Mesothelial cell of epicardium (in vitro differentiated cells): ENCODE results near the gene LRRC43. TPM values are rescaled to one million over a fixed set of nuclear protein-coding genes. Genes with fewer than 3 reads are reported as not detected.

Experiments
- DNase-seq, 2 experiments: peaks; one replicate each; pipeline ENCODE4 v3.0.0; 2021; ENCODE audit warnings: low spot score in 2 of 2; ENCODE audit not compliant: unreplicated experiment in 2 of 2
- H3K27ac Mint-ChIP-seq: 2 replicates; pipeline ENCODE4 v1.8.0; 2021; ENCODE audit warnings: mixed read lengths
- H3K27me3 Mint-ChIP-seq: 2 replicates; pipeline ENCODE4 v1.8.0; 2021; ENCODE audit warnings: low read depth, mixed read lengths
- H3K36me3 Mint-ChIP-seq: 2 replicates; pipeline ENCODE4 v1.8.0; 2021; ENCODE audit warnings: mixed read lengths
- H3K4me1 Mint-ChIP-seq: 2 replicates; pipeline ENCODE4 v1.8.0; 2021; ENCODE audit warnings: mixed read lengths
- H3K4me3 Mint-ChIP-seq: 2 replicates; pipeline ENCODE4 v1.8.0; 2021; ENCODE audit warnings: mild to moderate bottlenecking, moderate library complexity, mixed read lengths
- H3K9me3 Mint-ChIP-seq: 2 replicates; pipeline ENCODE4 v1.8.0; 2021; ENCODE audit warnings: mixed read lengths
- CTCF ChIP-seq: fragments of 200-600 bp; sonication (generic); IDR thresholded peaks from one replicate; pipeline ENCODE4 v1.5.0; 2021; ENCODE audit warnings: antibody characterized with exemption; ENCODE audit not compliant: unreplicated experiment
- total RNA-seq: library from RNA; stranded (reverse); gene quantifications from 3 replicates; pipeline ENCODE4 v1.2.1, GENCODE V29; 2021

Gene LRRC43
- total RNA-seq, 1 donor from 2014 or later, result 3.9 TPM

GRCh38 chr12:122141911-122142725 is 40.8 kb upstream of the LRRC43 start:
- Mint-ChIP-seq H3K27ac (no peak overlapping the region), H3K27me3 (no peaks in the 10 kb centered on the region), H3K36me3 (peaks cover 25% of the 10 kb centered on the region), H3K4me1 (no peaks in the 10 kb centered on the region), H3K4me3 (no peak overlapping the region), H3K9me3 (no peaks in the 10 kb centered on the region)
- TF ChIP-seq CTCF, result no peak
- DNase-seq, result no peak

GRCh38 chr12:122142857-122143256 is 40.1 kb upstream of the LRRC43 start:
- Mint-ChIP-seq H3K27me3 (no peaks in the 10 kb centered on the region), H3K27ac (no peak overlapping the region), H3K4me3 (no peak overlapping the region), H3K9me3 (no peaks in the 10 kb centered on the region), H3K4me1 (no peaks in the 10 kb centered on the region), H3K36me3 (peaks cover 25% of the 10 kb centered on the region)
- TF ChIP-seq CTCF, result no peak
- DNase-seq, result no peak

- no peak for DNase-seq
- no peaks in the 10 kb centered on the region for H3K9me3 Mint-ChIP-seq
- TF ChIP-seq CTCF, result no peak
- no peak overlapping the region for H3K4me3 Mint-ChIP-seq
- H3K36me3 Mint-ChIP-seq, result peaks cover 20% of the 10 kb centered on the region
- no peak overlapping the region for H3K27ac Mint-ChIP-seq
- H3K27me3 Mint-ChIP-seq, result no peaks in the 10 kb centered on the region
- H3K4me1 Mint-ChIP-seq, result peaks cover 4% of the 10 kb centered on the region
Measured at GRCh38 chr12:122144885-122145284, 38.0 kb upstream of the LRRC43 start.

GRCh38 chr12:122145505-122146330 is 37.2 kb upstream of the LRRC43 start:
- no peak for TF ChIP-seq CTCF
- H3K9me3 Mint-ChIP-seq, result no peaks in the 10 kb centered on the region
- peaks cover 4% of the 10 kb centered on the region for H3K4me1 Mint-ChIP-seq
- H3K4me3 Mint-ChIP-seq, result no peak overlapping the region
- no peaks in the 10 kb centered on the region for H3K27me3 Mint-ChIP-seq
- no peak overlapping the region for H3K27ac Mint-ChIP-seq
- H3K36me3 Mint-ChIP-seq, result peaks cover 17% of the 10 kb centered on the region
- DNase-seq, result no peak

GRCh38 chr12:122147514-122148290 is 35.2 kb upstream of the LRRC43 start:
- Mint-ChIP-seq H3K4me1 (peaks cover 4% of the 10 kb centered on the region), H3K36me3 (peaks cover 8% of the 10 kb centered on the region), H3K4me3 (no peak overlapping the region), H3K9me3 (no peaks in the 10 kb centered on the region), H3K27ac (no peak overlapping the region), H3K27me3 (peaks cover 2% of the 10 kb centered on the region)
- no peak for DNase-seq
- no peak for TF ChIP-seq CTCF
